PC-9 (cell line): Measurements from ENCODE around the gene EML6. TPM values are rescaled to one million over a fixed set of nuclear protein-coding genes. Genes with fewer than 3 reads are reported as not detected.

Experiments used
- BruUV-seq: library from RNA; stranded (reverse); fragments of 400-500 nt; replicated peaks from 2 replicates; lab custom pipeline; 2021; lab: Mats Ljungman, UMichigan
- CTCF ChIA-PET: fragments of 300-600 bp; sonication (Branson Sonifier 250); formaldehyde crosslinking; loops from one replicate; lab custom pipeline; 2022; ENCODE audit warnings: antibody characterized with exemption; lab: Charles Lee
- POLR2A ChIA-PET: fragments of 300-600 bp; sonication (Branson Sonifier 250); formaldehyde crosslinking; loops from one replicate; lab custom pipeline; 2022; ENCODE audit warnings: antibody characterized with exemption; ENCODE audit not compliant: unreplicated experiment; lab: Charles Lee
- DNase-seq, 2 experiments: peaks; one replicate each; pipeline versions ENCODE4 v3.0.0 to v3.0.0-alpha.2; 2015 to 2022; ENCODE audit warnings: mixed read lengths in 1 of 2
- H2AFZ ChIP-seq: fragments of 200-600 bp; sonication (generic); 2 replicates; pipeline ENCODE4 v1.8.1; 2017; ENCODE audit warnings: antibody characterized with exemption
- H3F3A ChIP-seq: fragments of 200-600 bp; sonication (generic); 2 replicates; pipeline ENCODE4 v1.8.1; 2017; ENCODE audit warnings: antibody characterized with exemption, mild to moderate bottlenecking, low read depth; ENCODE audit not compliant: insufficient read depth
- H3K27ac ChIP-seq: fragments of 200-600 bp; sonication (generic); 2 replicates; pipeline ENCODE4 v1.6.1; 2016; ENCODE audit warnings: mixed run types
- H3K27me3 ChIP-seq: fragments of 200-600 bp; sonication (generic); 2 replicates; pipeline ENCODE4 v1.6.1; 2016; ENCODE audit warnings: low read depth, mixed run types; ENCODE audit not compliant: insufficient read depth
- H3K36me3 ChIP-seq: fragments of 200-600 bp; sonication (generic); 2 replicates; pipeline ENCODE4 v1.6.1; 2016; ENCODE audit warnings: low read depth, mixed run types
- H3K4me1 ChIP-seq: fragments of 200-600 bp; sonication (generic); replicated peaks from 2 replicates; pipeline ENCODE4 v1.6.1; 2016; ENCODE audit warnings: mixed run types; ENCODE audit not compliant: insufficient read depth
- H3K4me2 ChIP-seq: fragments of 200-600 bp; sonication (generic); 2 replicates; pipeline ENCODE4 v1.6.1; 2017; ENCODE audit warnings: mixed run types
- H3K4me3 ChIP-seq: fragments of 200-600 bp; sonication (generic); 2 replicates; pipeline ENCODE4 v1.6.1; 2016; ENCODE audit warnings: mixed run types
- H3K79me2 ChIP-seq: fragments of 200-600 bp; sonication (generic); 2 replicates; pipeline ENCODE4 v1.6.1; 2017; ENCODE audit warnings: low read depth, mixed run types
- H3K9me2 ChIP-seq: fragments of 200-600 bp; sonication (generic); 2 replicates; pipeline ENCODE4 v1.8.1; 2017; ENCODE audit warnings: mild to moderate bottlenecking; ENCODE audit not compliant: insufficient read depth
- H3K9me3 ChIP-seq: fragments of 200-600 bp; sonication (generic); 2 replicates; pipeline ENCODE4 v1.8.1; 2016; ENCODE audit warnings: low read depth; ENCODE audit not compliant: insufficient read depth
- H4K20me1 ChIP-seq: fragments of 200-600 bp; sonication (generic); 2 replicates; pipeline ENCODE4 v1.8.1; 2017; ENCODE audit not compliant: insufficient read depth
- EZH2 ChIP-seq: fragments of 200-600 bp; sonication (generic); IDR thresholded peaks from 2 replicates; pipeline ENCODE4 v1.8.0; 2017; ENCODE audit warnings: antibody characterized with exemption, low read depth
- intact Hi-C: fragments of 100-400 bp; cut with micrococcal nuclease; formaldehyde crosslinking; loops from one replicate; pipeline ENCODE4 v1.10.0; 2022; ENCODE audit not compliant: unreplicated experiment
- total RNA-seq: library from RNA; stranded (reverse); gene quantifications from 2 replicates; pipeline ENCODE4 v1.2.3, GENCODE V29; 2021
- TF ChIP-seq, protein P1 (sequence below): fragments of 200-600 bp; sonication (generic); conservative IDR thresholded peaks from 2 replicates; pipeline ENCODE4 v1.6.1; 2017; ENCODE audit warnings: mixed run types, antibody characterized with exemption, mild to moderate bottlenecking, moderate library complexity

EML6 gene
- total RNA-seq, 1 experiment from 2014 or later, result 3.7 TPM

DNA sequence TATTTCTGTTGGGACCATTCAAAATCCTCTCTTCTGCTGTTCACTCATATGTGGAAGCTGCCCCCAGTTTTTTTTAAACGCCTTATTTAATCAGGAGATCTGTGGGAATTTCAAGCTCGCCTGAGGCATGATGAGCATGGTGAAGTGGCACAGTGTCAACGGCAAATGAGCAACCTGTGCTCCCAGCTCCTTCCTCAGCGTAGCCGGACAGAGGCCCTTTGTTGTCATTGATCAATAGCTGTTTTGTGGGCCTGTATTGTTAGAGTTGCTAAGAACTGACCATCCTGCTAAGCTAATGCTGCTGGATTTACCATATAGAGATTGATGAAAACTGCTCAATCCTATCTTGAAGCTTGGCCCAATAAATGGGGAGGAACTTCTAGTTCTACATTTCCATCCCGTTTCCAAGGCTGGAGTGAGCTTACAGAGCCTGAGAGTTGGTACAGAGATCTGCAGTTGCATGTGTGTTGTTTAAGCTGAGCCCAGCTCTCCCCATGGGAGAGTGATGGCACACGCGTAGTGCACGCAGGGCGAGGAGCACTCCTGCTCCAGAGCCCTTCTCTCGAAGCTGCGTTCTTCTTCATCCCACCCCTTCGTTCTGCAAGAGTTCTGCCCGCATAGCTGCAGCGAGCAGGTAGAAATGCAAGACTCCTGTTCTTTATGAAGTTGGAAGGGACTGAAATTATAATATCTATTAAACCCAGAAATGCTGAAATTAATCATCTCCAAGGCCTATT lies 218.0 kb downstream of the EML6 start:
- H3K4me1 ChIP-seq, result peaks cover 13% of the 10 kb centered on the region
- peaks cover 16% of the 10 kb centered on the region; the same call in 1 of the 2 replicates for H3F3A ChIP-seq
- POLR2A ChIA-PET, result no interaction called here
- no peak overlapping the region for H3K4me2 ChIP-seq
- H3K36me3 ChIP-seq, result no peaks in the 10 kb centered on the region
- peaks cover 4% of the 10 kb centered on the region; the same call in 1 of the 2 replicates for H3K9me3 ChIP-seq
- CTCF ChIA-PET, result interaction anchor here (0.6 kb wide), 1 partner anchor 231 kb away, joined by 11 read pairs; no protein-coding TSS in a partner anchor
- H3K4me3 ChIP-seq, result no peak overlapping the region
- H2AFZ ChIP-seq, result no peak overlapping the region
- H3K79me2 ChIP-seq, result no peaks in the 10 kb centered on the region
- no TSS peak for BruUV-seq
- H3K27ac ChIP-seq, result no peak overlapping the region
- H3K9me2 ChIP-seq, result no peaks in the 10 kb centered on the region
- no peak for DNase-seq
- no peaks in the 10 kb centered on the region for H3K27me3 ChIP-seq
- intact Hi-C loops, result no loop called here
- TF ChIP-seq EZH2, result no peak
- TF ChIP-seq, protein P1, sequence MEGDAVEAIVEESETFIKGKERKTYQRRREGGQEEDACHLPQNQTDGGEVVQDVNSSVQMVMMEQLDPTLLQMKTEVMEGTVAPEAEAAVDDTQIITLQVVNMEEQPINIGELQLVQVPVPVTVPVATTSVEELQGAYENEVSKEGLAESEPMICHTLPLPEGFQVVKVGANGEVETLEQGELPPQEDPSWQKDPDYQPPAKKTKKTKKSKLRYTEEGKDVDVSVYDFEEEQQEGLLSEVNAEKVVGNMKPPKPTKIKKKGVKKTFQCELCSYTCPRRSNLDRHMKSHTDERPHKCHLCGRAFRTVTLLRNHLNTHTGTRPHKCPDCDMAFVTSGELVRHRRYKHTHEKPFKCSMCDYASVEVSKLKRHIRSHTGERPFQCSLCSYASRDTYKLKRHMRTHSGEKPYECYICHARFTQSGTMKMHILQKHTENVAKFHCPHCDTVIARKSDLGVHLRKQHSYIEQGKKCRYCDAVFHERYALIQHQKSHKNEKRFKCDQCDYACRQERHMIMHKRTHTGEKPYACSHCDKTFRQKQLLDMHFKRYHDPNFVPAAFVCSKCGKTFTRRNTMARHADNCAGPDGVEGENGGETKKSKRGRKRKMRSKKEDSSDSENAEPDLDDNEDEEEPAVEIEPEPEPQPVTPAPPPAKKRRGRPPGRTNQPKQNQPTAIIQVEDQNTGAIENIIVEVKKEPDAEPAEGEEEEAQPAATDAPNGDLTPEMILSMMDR, result no peak
- H4K20me1 ChIP-seq, result no peaks in the 10 kb centered on the region

DNA sequence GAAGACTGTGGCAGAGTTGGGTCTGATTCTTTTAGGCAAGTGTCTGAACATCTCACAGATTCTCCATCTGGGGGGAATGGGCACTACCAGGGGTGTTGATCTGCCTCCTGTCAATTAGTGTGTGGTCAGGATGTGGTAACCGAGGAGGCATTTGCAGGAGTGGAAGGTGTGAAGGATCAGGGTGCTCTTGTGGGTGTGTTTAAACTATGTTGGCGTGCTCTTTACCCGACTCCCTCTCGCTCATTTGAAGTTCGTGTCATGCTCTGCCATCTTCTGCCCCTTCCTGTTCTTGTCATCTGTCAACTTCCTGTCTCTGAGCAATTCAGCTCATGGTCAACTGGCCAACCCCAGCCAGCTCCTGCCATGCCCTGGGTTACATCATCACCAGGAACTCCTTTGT lies 218.9 kb downstream of the EML6 start:
- no peaks in the 10 kb centered on the region for H3K79me2 ChIP-seq
- no peak overlapping the region for H2AFZ ChIP-seq
- H3K4me2 ChIP-seq, result no peak overlapping the region
- H3K9me2 ChIP-seq, result no peaks in the 10 kb centered on the region
- DNase-seq, result no peak
- no peaks in the 10 kb centered on the region for H3K27me3 ChIP-seq
- no peak overlapping the region for H3K4me3 ChIP-seq
- H4K20me1 ChIP-seq, result no peaks in the 10 kb centered on the region
- no TSS peak for BruUV-seq
- ChIA-PET POLR2A (no interaction called here), CTCF (no interaction called here)
- intact Hi-C loops, result no loop called here
- H3F3A ChIP-seq, result peaks cover 24% of the 10 kb centered on the region; the same call in 1 of the 2 replicates
- H3K9me3 ChIP-seq, result peaks cover 4% of the 10 kb centered on the region; the same call in 1 of the 2 replicates
- TF ChIP-seq EZH2, result no peak
- TF ChIP-seq, protein P1, result no peak
- peaks cover 18% of the 10 kb centered on the region for H3K4me1 ChIP-seq
- H3K27ac ChIP-seq, result no peak overlapping the region
- no peaks in the 10 kb centered on the region for H3K36me3 ChIP-seq

DNA sequence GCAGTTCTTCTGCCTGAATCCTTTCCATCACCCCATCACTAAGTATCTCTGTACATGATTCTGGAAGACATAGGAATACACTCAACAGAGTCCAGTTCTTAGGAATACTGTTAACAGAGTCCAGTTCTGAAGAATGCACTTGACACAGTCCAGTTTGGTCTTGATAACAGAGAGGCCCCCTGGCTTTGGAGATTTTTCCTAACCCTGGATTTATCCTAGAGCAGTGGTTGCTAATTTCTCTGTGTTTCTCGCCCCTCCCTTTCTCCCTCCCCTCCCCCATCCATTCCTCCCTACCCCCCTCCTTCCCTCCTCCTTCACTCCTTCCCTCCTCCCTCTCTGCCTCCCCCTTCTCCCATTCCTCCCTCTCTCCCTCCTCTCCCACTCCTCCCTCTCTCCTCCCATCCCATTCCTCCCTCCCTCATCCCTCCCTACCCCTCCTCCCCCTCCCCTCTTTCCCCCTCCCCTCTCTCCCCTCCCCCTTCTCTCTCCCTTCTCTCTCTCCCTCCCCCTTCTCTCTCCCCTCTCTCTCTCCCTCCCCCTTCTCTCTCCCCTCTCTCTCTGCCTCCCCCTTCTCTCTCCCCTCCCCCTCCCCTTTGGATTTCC lies 221.4 kb downstream of the EML6 start:
- H3K27ac ChIP-seq, result peak overlapping the region; percentile 44; the same call in 1 of the 2 replicates
- peak overlapping the region; percentile 39; the same call in 1 of the 2 replicates for H3K4me2 ChIP-seq
- POLR2A ChIA-PET, result no interaction called here

More for the DNA sequence above, 221.4 kb downstream of the EML6 start:
- Histone ChIP-seq H3K4me3 (no peak overlapping the region), H3K79me2 (no peaks in the 10 kb centered on the region), H2AFZ (no peak overlapping the region), H3K9me3 (no peaks in the 10 kb centered on the region), H4K20me1 (no peaks in the 10 kb centered on the region), H3F3A (peaks cover 24% of the 10 kb centered on the region; the same call in 1 of the 2 replicates), H3K36me3 (no peaks in the 10 kb centered on the region), H3K27me3 (no peaks in the 10 kb centered on the region), H3K9me2 (no peaks in the 10 kb centered on the region), H3K4me1 (peaks cover 18% of the 10 kb centered on the region)
- no TSS peak for BruUV-seq
- DNase-seq, result no peak
- TF ChIP-seq, protein P1, result no peak
- TF ChIP-seq EZH2, result no peak
- intact Hi-C loops, result no loop called here
- CTCF ChIA-PET, result no interaction called here
